ENCODE data around the gene GPR25.
A peak's percentile ranks its signal among the peaks of the same experiment; 100 is the strongest.

Gene GPR25

GRCh38 chr1:200872446-200873115 lies at the start of gene GPR25:
Gene GPR25, plus strand, starts transcription at chr1:200872981. Its CDS starts 57 bp downstream, at chr1:200873038.
- no peak within 1 kb of the TSS for H3K4me3 ChIP-seq (ENCODE audit: low read length)
- DNase-seq (ENCODE audit: low read depth), result no peak
- no peak for TF ChIP-seq CTCF (conservative IDR thresholded peaks at IDR 0.05; ENCODE audit: low read depth, low read length)

- no peak for TF ChIP-seq CTCF (conservative IDR thresholded peaks at IDR 0.05; ENCODE audit: low read depth, low read length)
- DNase-seq (ENCODE audit: low read depth), result no peak
- no peak overlapping the region for H3K4me3 ChIP-seq (ENCODE audit: low read length)
These were observed 41.7 kb upstream of the GPR25 start for GRCh38 chr1:200831091-200831490.

GRCh38 chr1:200834383-200834782 lies 38.4 kb upstream of the GPR25 start:
- no peak for TF ChIP-seq CTCF (conservative IDR thresholded peaks at IDR 0.05; ENCODE audit: low read depth, low read length)
- H3K4me3 ChIP-seq (ENCODE audit: low read length), result no peak overlapping the region
- no peak for DNase-seq (ENCODE audit: low read depth)

GRCh38 chr1:200836213-200836612 lies 36.6 kb upstream of the GPR25 start:
- TF ChIP-seq CTCF (conservative IDR thresholded peaks at IDR 0.05; ENCODE audit: low read depth, low read length), result no peak
- no peak for DNase-seq (ENCODE audit: low read depth)
- no peak overlapping the region for H3K4me3 ChIP-seq (ENCODE audit: low read length)

GRCh38 chr1:200837931-200838571 lies 34.7 kb upstream of the GPR25 start:
- TF ChIP-seq CTCF (conservative IDR thresholded peaks at IDR 0.05; ENCODE audit: low read depth, low read length), result peak; percentile 29
- DNase-seq (ENCODE audit: low read depth), result peak; percentile 6
- H3K4me3 ChIP-seq (ENCODE audit: low read length), result no peak overlapping the region

GRCh38 chr1:200838676-200839445 lies 33.9 kb upstream of the GPR25 start:
- TF ChIP-seq CTCF (conservative IDR thresholded peaks at IDR 0.05; ENCODE audit: low read depth, low read length), result no peak
- no peak for DNase-seq (ENCODE audit: low read depth)
- H3K4me3 ChIP-seq (ENCODE audit: low read length), result no peak overlapping the region
